ENCODE measurements around the gene TRAPPC3. TPM values are rescaled to one million over a fixed set of nuclear protein-coding genes. Genes with fewer than 3 reads are reported as not detected.
A peak's percentile ranks its signal among the peaks of the same experiment; 100 is the strongest.

Gene TRAPPC3
- total and polyA plus RNA-seq, 9 of the 15 experiments (the other 6 are each of a cell fraction or from before 2014, with no cell fraction given): 20.6 to 141 (median 112) TPM

- TF ChIP-seq EGR1 (conservative IDR thresholded peaks at IDR 0.05) (0 out of 2 replicates have a peak, but pooled peaks have one; percentile 53), KLF1 (tag; IDR thresholded peaks at IDR 0.05) (no peak), ZNF398 (CRISPR knock-in tag; IDR thresholded peaks at IDR 0.05) (no peak), ATF1 (CRISPR knock-in tag; IDR thresholded peaks at IDR 0.05) (no peak), ATF1 (tag; IDR thresholded peaks at IDR 0.05) (no peak), ZBTB1 (CRISPR knock-in tag; IDR thresholded peaks at IDR 0.05; ENCODE audit: borderline replicate concordance, low read depth) (no peak), UBTF (IDR thresholded peaks at IDR 0.05; ENCODE audit: borderline replicate concordance in 1 of 2, low read depth in 2 of 2, low read length in 2 of 2) (no peak), TCF3 (CRISPR knock-in tag; IDR thresholded peaks at IDR 0.05) (no peak), FOS (IDR thresholded peaks at IDR 0.05; ENCODE audit: extremely low read depth, insufficient read length) (no peak), SAP30 (IDR thresholded peaks at IDR 0.05; ENCODE audit: borderline replicate concordance, insufficient read depth, low read depth, low read length, poor library complexity, severe bottlenecking) (peak; percentile 94), TBP (optimal IDR thresholded peaks at IDR 0.05; ENCODE audit: low read depth, low read length) (no peak), FOXJ2 (tag; IDR thresholded peaks at IDR 0.05) (no peak), MBD1 (CRISPR knock-in tag; IDR thresholded peaks at IDR 0.05) (no peak), ZFP36 (IDR thresholded peaks at IDR 0.05; ENCODE audit: low read depth, low read length, partially characterized antibody) (no peak), KAT8 (IDR thresholded peaks at IDR 0.05; ENCODE audit: low read depth) (no peak), BCLAF1 (IDR thresholded peaks at IDR 0.05; ENCODE audit: borderline replicate concordance in 1 of 2, control insufficient read depth in 1 of 2, low read depth in 2 of 2, low read length in 1 of 2) (no peak), PRPF4 (IDR thresholded peaks at IDR 0.05; ENCODE audit: insufficient read depth, low read depth, low read length, poor library complexity, severe bottlenecking) (no peak), BCOR (IDR thresholded peaks at IDR 0.05) (peak; percentile 68)
Observed at GRCh38 chr1:36148821-36149236, 457 bp downstream of the TRAPPC3 start (continued).

Measured in K562 (cell line).